ENCODE results near the gene OSBP2.

OSBP2 gene

DNA sequence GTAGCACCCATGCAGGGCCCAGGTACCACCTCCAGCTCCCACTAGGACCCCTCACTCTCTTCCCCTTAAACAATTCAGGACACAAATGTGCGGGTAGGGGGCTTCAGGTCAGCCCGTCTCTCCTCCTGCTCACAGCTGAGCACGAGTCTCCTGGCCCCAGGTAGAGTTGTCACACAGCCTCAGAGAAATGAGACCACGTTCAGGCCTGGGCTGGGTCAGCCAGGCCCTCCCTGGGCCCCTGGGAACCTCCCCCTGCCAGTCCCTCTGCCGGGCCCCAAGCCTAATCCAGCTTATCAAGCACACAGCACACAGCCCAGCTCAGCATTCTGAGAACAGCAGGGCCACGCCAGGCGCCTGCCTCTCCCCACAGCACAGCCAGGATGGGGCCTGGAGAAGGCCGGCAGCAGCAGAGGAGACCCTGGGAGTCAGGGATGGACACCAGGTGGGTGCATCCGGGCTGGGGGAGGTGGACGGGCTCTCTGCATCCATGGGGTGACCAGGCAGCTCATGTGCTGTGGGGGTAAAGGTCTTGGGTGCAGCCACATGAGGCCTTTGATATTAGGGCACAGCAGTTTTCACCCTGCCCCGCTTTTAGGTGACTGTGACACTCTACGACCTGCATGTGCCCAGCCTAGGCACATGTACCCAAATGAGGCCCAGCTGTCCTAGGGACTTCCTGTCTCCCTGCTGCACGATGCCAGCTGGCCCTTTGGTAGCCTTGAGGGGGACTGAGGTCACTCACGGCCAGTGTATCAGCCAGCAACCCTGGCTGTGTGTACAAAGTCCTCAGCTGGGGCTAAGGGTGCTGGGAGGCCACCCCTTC, 186.9 kb downstream of the OSBP2 start:
- H4K20me1 ChIP-seq (ENCODE audit: insufficient read depth, low read length, poor library complexity, severe bottlenecking) = no peaks in the 10 kb centered on the region
- no peaks in the 10 kb centered on the region for H3F3A ChIP-seq (ENCODE audit: low read depth)
- H2AFZ ChIP-seq (ENCODE audit: low read length) = no peak overlapping the region
- no peaks in the 10 kb centered on the region for H3K4me1 ChIP-seq (ENCODE audit: insufficient read depth, low read length, poor library complexity, severe bottlenecking)
- no peak overlapping the region for H3K4me2 ChIP-seq (ENCODE audit: low read depth, low read length, poor library complexity, severe bottlenecking)
- H3K9me3 ChIP-seq (ENCODE audit: insufficient read depth, low read depth, low read length) = no peaks in the 10 kb centered on the region
- H3K79me2 ChIP-seq (ENCODE audit: insufficient read depth, low read length) = no peaks in the 10 kb centered on the region
- H3K9ac ChIP-seq (ENCODE audit: low read depth, low read length, poor library complexity, severe bottlenecking) = no peak overlapping the region
- no peaks in the 10 kb centered on the region for H3K9me2 ChIP-seq (replicated peaks; ENCODE audit: low read depth, low read length)
- no peak overlapping the region for H3K4me3 ChIP-seq (ENCODE audit: low read length, poor library complexity, severe bottlenecking)
- TF ChIP-seq, protein P1, sequence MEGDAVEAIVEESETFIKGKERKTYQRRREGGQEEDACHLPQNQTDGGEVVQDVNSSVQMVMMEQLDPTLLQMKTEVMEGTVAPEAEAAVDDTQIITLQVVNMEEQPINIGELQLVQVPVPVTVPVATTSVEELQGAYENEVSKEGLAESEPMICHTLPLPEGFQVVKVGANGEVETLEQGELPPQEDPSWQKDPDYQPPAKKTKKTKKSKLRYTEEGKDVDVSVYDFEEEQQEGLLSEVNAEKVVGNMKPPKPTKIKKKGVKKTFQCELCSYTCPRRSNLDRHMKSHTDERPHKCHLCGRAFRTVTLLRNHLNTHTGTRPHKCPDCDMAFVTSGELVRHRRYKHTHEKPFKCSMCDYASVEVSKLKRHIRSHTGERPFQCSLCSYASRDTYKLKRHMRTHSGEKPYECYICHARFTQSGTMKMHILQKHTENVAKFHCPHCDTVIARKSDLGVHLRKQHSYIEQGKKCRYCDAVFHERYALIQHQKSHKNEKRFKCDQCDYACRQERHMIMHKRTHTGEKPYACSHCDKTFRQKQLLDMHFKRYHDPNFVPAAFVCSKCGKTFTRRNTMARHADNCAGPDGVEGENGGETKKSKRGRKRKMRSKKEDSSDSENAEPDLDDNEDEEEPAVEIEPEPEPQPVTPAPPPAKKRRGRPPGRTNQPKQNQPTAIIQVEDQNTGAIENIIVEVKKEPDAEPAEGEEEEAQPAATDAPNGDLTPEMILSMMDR (conservative IDR thresholded peaks at IDR 0.05; ENCODE audit: low read length) = no peak
- no peak for TF ChIP-seq EZH2phosphoT487 (IDR thresholded peaks at IDR 0.05; ENCODE audit: borderline replicate concordance)
- H3K27me3 ChIP-seq (ENCODE audit: insufficient read depth, low read length, poor library complexity, severe bottlenecking) = no peaks in the 10 kb centered on the region
- no peaks in the 10 kb centered on the region for H3K36me3 ChIP-seq (ENCODE audit: insufficient read depth, low read length)

DNA sequence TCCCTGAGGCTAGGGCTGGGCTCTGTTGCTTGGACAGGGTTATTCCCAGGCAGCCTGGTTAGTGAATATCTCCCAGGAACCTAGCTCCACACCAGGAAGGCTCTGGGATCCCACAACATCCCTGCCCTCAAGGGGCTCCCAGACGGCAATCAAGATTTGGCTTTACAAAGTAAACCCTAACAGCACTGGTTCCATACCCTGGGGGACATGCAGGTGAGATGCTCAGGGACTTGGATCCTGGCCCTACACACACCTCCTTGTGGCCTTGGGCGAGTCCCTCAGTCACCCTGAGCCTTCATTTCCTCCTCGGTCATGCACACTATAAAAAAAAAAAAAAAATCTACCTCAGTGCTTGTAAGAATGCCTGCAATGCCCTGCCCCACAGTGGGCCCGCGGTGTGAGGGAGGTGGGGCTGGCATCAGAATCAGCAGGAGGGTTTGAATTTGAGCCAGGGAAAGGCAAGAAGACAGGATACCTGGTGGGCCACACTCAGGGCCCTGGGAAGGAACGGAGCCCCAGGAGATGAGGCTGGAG, 187.6 kb downstream of the OSBP2 start:
- H3K4me3 ChIP-seq (ENCODE audit: low read length, poor library complexity, severe bottlenecking) = no peak overlapping the region
- H4K20me1 ChIP-seq (ENCODE audit: insufficient read depth, low read length, poor library complexity, severe bottlenecking) = no peaks in the 10 kb centered on the region
- no peaks in the 10 kb centered on the region for H3K4me1 ChIP-seq (ENCODE audit: insufficient read depth, low read length, poor library complexity, severe bottlenecking)
- no peaks in the 10 kb centered on the region for H3K9me3 ChIP-seq (ENCODE audit: insufficient read depth, low read depth, low read length)
- H2AFZ ChIP-seq (ENCODE audit: low read length) = no peak overlapping the region
- H3K9ac ChIP-seq (ENCODE audit: low read depth, low read length, poor library complexity, severe bottlenecking) = no peak overlapping the region
- no peaks in the 10 kb centered on the region for H3K9me2 ChIP-seq (replicated peaks; ENCODE audit: low read depth, low read length)
- TF ChIP-seq, protein P1 (conservative IDR thresholded peaks at IDR 0.05; ENCODE audit: low read length) = no peak
- TF ChIP-seq EZH2phosphoT487 (IDR thresholded peaks at IDR 0.05; ENCODE audit: borderline replicate concordance) = no peak
- H3K27me3 ChIP-seq (ENCODE audit: insufficient read depth, low read length, poor library complexity, severe bottlenecking) = no peaks in the 10 kb centered on the region
- no peaks in the 10 kb centered on the region for H3K79me2 ChIP-seq (ENCODE audit: insufficient read depth, low read length)
- no peaks in the 10 kb centered on the region for H3K36me3 ChIP-seq (ENCODE audit: insufficient read depth, low read length)
- H3F3A ChIP-seq (ENCODE audit: low read depth) = no peaks in the 10 kb centered on the region
- no peak overlapping the region for H3K4me2 ChIP-seq (ENCODE audit: low read depth, low read length, poor library complexity, severe bottlenecking)

DNA sequence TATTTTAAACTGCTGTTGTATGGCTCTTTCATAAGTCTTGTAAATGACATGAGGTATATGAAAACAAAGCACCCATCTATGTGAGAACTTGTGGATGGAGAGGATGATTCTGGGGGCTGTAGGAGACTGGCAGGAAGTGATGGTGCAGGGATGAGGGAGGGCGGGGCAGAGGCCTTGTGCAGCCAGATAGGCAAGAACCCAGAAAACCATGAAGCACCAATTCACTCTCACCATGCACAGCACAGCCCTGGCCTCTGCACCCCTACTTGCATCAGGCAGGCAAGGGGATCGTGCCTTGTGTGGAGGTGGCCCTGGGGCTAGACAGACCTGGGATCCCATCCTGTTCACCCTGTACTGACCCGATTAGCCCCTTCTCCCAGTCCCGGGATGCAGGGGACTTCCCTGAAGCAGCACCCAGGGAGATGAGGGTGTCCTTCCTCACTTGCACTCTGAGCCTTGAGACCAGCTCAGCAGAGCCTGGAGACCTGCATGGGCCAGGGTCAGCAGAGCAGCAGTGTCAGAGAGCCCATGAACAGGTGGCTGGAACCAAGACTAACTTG, 188.4 kb downstream of the OSBP2 start:
- Histone ChIP-seq H3K27me3 (ENCODE audit: insufficient read depth, low read length, poor library complexity, severe bottlenecking) (no peaks in the 10 kb centered on the region), H3K9me2 (replicated peaks; ENCODE audit: low read depth, low read length) (no peaks in the 10 kb centered on the region), H3F3A (ENCODE audit: low read depth) (no peaks in the 10 kb centered on the region), H3K79me2 (ENCODE audit: insufficient read depth, low read length) (no peaks in the 10 kb centered on the region), H3K4me1 (ENCODE audit: insufficient read depth, low read length, poor library complexity, severe bottlenecking) (no peaks in the 10 kb centered on the region), H3K4me3 (ENCODE audit: low read length, poor library complexity, severe bottlenecking) (no peak overlapping the region), H2AFZ (ENCODE audit: low read length) (no peak overlapping the region), H4K20me1 (ENCODE audit: insufficient read depth, low read length, poor library complexity, severe bottlenecking) (no peaks in the 10 kb centered on the region), H3K4me2 (ENCODE audit: low read depth, low read length, poor library complexity, severe bottlenecking) (no peak overlapping the region), H3K9ac (ENCODE audit: low read depth, low read length, poor library complexity, severe bottlenecking) (no peak overlapping the region), H3K36me3 (ENCODE audit: insufficient read depth, low read length) (no peaks in the 10 kb centered on the region), H3K9me3 (ENCODE audit: insufficient read depth, low read depth, low read length) (no peaks in the 10 kb centered on the region)
- no peak for TF ChIP-seq EZH2phosphoT487 (IDR thresholded peaks at IDR 0.05; ENCODE audit: borderline replicate concordance)
- TF ChIP-seq, protein P1 (conservative IDR thresholded peaks at IDR 0.05; ENCODE audit: low read length) = no peak

Data from Loucy (cell line).